GM19328 (cell line): ENCODE results near the gene TPP2.

Experiments
- ATAC-seq: cut with Tn5 transposase; IDR thresholded peaks from one replicate; pipeline ENCODE4 v1.9.1; 2021; ENCODE audit warnings: mild to moderate bottlenecking, moderate library complexity; ENCODE audit not compliant: unreplicated experiment

TPP2 gene

DNA sequence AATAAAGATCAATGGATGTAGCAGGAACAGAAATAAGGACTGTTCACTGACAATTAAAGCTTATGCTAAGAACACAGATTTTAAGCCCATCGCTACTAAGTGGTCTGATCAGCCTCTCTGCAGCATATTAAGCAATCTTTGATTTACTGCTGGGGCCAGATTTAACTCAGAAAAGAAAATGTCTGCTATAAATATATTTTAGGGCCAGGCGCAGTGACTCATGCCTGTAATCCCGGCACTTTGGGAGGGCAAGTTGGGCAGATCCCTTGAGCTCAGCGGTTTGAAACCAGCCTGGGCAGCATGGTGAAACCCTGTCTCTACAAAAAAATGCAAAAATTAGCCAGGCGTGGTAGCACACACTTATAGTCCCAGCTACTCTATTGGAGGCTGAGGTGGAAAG, 55.1 kb downstream of the TPP2 start:
- no peak for ATAC-seq

DNA sequence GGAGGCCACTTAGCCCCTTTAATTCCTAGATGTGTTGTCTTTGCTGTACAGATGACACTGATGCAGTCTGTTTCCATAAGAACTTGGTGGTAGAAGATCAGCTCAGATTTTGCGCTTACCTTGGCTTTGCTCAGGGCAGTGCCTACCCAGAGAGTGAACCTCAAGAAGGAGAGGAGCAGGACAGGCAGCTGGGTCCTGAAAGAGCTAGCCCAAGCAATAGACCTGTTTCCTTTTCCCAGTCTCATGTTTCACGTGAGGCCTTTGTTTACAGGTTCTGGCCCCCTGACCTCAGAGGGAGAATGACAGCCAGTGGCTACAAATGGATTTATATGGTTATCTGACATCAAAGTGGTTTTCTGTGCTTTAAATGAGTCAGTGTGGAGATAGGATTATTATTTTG, 58.0 kb downstream of the TPP2 start:
- ATAC-seq, result no peak

DNA sequence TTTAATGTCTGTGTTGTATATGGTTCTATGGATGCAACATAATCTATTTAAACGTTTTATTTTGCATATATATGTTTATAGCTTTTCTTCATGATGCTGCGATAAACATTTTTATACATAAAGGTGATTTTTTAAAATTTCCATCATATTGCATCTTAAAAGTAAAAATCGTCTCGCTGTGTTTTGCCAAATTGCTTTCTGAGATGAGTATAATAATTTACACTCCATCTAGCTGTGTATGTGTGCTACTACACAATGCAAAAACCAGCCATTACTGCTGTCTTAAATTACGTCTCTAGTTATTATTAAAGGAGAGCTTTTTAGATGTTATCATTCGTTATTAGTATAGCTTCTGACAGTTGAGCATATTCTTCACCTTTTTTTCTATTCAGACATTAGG, 60.8 kb downstream of the TPP2 start:
- ATAC-seq, result no peak

DNA sequence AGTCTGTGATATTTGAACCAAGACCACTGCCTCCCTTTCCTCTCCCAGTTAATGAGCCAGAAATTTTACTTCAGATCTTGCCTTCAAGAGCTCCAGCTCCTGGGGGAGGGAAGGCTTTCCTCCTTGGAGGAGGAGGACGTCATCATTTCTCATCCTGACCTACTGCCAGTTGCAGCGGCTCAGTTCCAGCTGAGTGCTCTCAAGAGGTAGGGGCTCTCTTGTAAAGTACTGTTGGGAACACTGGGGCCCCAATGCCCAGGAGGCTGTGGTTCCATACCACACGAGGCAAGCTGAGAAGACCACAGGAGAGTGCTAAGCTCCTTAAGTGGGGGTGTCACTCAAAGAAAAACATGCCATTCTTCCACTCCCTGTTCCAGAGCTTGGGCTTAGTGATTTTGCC, 61.9 kb downstream of the TPP2 start:
- no peak for ATAC-seq

DNA sequence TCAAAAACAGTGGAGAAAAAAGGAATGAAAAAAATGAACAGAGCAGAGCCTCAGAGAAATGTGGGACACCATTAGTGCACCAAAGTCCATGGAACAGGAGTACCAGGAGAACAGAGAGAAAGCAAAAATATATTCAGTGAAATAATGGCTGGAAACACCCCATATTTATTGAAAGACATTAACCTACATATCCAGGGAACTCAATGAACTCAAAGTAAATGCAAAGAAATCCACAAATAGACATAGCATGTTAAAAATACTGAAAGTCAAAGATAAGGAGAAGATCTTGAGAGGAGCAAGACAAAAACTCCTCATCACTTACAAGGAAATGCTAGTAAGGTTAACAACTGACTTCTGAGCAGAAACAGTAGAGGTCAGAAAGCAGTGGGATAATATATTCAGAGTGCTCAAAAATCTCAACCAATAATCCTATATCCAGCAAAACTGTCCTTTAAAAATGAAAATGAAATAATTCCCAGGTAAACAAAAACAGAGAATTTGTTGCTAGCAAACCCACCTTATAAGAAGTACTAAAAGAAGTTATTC, 62.5 kb downstream of the TPP2 start:
- ATAC-seq, result no peak

DNA sequence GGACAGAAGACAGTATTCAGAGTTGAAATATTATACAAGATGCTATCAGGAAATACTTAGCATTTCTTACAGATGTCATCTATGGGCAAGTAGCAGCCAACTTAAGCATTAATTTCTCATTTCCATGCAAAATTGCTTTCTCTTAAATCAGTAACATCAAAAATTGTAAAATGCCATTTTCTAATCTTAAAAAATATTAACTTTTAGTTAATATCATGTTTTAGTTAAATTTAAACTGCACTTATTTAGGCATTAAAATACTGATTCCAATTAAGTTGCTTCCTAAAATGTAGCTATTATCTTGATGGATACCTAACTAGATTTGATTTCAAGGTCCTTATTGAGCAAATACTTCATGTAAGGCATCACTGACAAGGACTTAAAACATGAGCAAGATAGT, 70.2 kb downstream of the TPP2 start:
- ATAC-seq, result no peak

DNA sequence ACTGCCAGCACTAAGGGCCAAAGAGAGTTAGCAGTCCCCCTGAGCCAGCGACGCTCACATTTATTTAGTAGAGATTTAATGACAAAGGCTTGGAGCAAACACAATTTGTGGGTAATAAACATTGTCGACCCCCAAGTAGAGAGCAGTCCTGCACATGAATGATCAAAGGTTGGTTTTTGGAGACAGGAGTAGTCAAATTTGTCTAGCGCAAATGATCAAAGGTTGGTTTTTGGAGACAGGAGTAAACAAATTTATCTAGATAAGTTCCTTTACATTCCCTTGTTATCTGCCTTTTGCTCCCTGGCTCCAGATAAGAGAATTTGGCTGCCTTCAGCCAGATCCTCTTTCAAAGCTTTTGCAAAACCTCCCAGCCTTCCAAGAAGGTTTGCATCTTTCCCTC, 71.1 kb downstream of the TPP2 start:
- no peak for ATAC-seq

DNA sequence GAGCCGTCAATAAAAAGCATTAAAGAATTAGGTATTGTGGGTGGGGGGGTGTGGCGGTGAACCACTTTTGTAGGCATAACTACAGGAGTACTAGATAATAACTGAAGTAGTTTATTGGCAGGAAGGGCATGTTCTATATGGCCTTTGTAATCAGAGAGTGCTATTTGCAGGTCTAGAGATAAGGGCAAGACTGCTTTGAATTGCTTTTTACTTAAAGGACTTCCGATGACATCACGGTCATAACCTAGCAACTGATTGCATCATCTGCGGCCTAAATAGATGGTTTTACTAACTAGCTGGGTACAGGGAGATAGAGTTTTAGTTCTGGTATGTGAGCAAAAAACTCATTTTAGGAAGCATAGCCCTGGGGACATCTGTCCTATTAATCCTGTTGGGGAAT, 73.3 kb downstream of the TPP2 start:
- no peak for ATAC-seq

DNA sequence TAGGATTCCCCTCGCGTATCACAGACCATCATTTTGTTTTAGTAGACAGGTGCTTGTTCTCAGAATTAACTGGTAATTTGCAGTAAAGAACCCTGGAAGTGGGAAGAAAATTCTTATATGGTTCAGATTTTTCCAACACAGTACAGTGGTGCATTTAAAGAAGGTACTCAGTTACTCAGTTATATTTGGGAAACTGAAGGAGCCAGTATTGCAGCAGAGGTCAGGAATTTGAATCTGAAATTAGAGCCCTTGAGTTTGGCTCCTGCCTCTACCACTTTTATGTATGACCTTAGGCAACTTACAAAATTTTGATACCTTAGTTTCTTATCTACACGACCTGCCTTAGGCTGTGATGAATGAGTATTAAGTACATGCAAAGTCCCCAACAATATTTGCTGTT, 78.3 kb downstream of the TPP2 start:
- ATAC-seq, result no peak

DNA sequence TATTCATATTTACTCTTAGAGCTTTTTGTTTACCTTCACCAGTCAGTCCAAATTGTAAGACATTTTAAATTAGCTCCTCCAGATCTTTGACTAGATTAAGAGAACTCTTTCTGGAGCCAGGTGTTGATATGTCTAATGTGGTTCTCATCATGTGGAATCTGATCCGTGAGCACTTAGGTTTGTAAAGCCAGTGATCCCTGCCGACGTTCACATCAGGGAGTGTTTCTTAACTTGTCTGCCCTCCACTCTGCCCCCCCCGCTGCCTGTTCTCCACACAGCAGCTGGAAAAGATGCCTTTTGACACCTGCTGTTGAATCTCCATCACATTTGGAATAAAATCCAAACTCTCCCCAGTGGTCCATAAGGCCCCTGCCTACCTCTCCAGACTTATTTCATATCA, 80.3 kb downstream of the TPP2 start:
- ATAC-seq, result no peak

DNA sequence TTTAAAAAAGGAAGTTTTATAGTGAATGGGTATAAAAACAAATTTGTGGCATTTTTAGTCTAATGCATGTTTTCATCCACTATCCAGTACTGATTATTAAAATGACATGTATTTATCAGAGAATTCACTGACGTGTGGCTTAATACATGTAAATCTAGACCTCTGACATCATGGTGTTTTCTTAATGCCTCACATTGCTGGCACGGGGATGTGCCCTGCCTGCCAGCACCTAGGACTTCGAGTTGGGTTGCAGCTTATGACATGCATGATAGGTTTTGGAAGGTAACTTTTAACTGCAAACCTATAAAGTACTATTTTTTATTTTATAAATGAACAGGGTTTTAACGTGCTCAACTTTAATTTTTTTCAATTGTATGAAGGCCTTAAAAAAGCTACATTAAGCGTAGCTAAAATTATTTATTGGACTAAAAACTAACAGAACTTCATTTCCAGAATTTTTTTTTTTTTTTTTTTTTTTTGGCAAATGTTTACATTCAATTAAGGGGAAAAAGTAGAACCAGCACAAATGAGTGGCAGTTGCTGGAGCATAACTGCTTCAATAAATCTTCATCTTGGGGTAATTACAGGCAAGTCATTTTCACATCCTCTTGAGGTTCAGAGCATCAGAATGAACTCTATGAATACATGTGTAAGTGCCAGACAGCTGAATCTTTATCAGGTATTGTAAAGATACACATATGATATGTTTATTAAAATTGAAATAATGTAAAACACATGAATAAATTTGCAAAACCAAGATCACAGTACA, 81.7 kb downstream of the TPP2 start:
- no peak for ATAC-seq

DNA sequence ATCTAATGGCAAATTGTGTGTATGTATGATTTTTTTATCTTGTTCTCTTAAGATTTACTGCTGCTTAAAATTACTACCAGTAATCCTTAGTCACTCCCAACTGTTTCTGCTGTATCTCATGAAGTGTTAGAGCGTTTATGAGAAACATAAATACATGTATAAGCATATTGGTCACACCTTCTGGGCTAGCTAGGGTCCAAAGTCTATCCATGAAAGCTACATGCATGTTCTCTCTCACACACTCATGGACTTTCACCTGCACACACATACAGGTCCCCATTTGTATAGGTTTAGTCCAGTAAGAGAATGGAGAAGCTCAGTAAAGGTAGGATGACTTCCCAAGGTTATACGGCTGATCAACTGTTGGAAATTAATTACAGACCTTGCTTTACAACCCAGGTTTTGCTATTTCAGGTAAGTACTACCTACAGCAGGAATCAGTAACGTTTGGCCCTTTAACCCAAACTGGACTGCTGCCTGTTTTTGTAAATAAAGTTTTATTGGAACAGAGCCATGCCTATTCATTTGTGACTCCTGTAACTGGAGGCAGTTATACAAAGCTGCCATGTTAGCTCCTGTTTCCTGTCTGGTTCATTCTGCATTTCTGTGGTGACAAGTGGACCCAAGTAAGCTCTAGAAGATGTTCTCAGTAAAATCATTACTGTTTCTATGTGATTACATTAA, 82.8 kb downstream of the TPP2 start:
- ATAC-seq, result no peak

DNA sequence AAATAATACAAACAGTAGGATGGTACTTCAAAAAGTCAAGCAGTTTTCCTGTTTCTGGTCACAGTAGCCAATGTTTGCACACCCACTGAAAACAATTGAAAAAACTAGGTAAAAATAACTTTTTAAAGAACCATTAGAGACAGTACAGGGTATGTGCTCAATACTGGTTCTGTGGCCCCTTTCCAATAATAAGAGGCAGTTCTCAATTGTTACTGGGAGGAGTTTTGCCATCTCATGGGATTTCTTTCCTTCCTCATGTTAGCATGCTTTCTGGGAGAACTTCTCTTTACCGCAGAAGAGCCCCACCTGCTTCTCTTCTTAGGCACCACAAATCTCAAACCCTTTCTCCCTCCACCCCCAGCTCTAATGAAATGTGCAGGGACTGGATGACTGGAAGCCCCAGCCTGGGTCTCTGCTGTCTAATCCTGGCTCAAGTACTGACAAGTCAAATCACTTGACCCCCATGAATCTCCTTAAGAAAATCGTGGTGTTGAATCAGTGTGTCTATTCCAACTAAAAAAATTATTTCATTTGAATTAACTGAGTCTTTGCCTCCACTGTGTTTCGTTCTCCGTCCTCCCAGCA, 83.4 kb downstream of the TPP2 start:
- ATAC-seq, result no peak

DNA sequence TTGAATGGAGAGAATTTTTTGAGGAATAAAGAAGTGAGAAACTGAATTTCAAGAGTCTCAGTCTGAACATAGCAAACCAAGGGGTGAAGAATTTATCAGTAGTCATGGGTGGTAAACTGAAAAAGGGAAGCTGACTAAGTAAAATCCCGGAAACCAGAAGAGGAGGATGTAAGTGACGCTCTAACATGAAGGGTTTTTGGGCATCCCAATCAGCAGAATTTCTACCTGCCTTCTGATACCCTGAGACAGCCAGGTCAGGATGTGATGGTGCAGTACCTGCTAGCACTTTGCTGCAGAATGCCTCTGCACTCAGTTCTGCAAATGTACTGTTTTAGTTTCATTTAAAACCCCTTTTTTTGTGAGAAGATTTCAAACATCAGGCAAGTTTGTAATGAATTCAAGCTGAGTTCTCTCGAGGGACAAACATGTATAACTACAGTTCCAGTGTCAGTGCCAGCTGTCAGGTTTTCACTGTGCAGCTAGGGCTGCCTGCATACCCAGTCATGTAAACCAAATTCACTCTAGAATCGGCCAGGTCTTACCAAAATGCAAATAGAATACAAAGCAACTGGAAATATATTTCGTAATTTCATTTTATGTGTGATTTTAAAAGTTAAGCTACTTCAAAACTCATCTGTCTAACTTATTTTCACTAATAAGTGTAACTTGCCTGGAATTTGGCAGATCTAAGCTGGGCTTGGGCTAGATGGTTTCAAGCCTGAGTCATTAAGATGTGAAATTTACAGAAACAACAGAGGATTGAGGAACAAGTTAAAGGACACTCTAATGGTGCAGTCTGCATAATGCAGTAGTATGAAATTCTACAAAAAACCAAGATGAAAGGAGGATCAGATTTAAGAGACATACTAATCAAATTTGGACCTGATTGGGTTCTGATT, 84.3 kb downstream of the TPP2 start:
- no peak for ATAC-seq

DNA sequence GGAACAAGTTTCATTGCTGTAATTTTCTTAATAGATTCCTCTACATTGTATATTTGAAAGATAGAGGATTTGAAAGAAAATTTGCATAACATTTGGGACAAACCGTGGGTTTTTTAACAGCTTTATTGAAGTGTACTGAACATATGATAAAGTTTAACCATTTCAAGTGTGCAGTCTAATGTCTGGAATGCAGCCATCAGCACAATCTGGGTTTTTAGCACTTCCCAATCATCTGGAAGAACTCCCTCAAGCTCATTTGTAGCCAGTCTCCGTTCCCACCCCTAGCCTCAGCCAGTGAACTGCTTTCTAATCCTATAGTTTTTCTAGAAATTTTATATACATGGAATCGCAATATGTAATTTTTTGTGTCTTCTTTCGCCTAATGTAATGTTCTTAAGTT, 85.4 kb downstream of the TPP2 start:
- no peak for ATAC-seq

DNA sequence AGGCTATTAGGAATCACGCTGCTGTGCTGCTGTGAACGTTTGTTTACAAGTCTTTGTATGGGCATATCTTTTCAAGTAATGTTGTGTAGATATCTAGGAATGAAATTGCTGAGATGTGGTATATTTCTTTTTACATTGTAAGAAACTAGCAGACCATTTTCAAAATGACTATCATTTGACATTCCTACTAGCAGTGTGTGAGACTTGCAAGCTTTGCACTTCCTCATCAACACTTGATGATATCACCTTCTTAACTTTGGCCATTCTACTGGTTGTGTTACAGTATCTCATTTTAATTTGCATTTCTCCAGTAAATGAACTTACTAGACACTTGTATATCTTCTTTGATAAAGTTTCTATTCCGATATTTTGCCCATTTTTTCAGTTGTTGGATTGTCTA, 85.9 kb downstream of the TPP2 start:
- ATAC-seq, result no peak

DNA sequence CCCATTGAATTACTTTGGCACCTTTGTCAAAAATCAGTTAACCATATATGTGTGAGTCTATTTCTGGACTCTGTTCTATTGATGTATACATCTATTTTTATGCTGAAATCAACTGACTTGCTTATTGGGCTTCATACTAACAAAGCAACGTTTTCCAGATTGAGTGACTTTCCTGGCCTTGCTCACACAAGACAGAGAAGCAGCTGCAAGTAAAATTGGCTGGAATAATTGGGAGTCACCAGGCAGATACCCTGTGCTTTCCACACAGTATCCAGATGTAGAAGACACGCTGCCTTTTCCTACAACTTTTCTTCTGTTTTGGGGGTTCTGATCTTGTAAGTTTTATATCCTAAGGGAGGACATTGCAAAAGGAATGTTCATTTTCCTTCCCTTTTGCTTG, 86.9 kb downstream of the TPP2 start:
- no peak for ATAC-seq

DNA sequence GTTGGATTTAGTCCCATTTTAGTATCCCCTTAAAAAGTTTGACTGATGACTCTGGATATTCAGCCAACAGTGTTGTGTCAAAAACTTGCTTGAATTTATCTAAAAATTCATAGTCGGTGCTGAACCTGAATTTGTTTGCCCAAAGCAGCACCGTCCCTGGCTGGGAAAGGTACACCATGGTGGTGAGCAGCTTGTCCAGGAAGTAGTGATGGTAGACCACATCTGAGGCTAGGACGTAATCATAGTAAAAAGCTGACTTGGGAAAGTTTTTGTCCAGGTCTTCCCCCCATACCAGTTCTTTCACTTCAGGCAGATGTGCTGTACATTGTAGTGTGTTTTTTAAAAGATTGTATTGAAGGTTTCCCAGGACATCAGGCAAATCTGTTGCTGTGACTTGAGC, 89.2 kb downstream of the TPP2 start:
- no peak for ATAC-seq

DNA sequence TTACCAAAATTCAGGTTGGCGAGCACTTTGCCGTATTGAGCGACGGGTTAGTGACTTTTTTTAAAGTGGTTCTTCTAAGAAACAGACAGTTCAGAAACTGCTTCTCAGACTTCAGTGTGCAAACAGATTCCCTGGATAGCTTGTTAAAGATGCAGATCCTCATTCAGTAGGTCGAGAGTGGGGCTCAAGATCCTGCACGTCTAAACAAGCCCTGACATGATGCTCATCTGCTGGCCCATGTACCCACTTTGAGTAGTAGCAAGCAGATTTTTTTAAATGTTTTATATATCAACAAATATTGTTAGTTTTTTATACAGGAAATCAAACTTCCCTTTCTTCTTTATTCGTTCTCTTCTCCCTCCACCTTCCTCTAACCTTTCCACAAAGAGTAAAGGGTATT, 90.7 kb downstream of the TPP2 start:
- no peak for ATAC-seq

DNA sequence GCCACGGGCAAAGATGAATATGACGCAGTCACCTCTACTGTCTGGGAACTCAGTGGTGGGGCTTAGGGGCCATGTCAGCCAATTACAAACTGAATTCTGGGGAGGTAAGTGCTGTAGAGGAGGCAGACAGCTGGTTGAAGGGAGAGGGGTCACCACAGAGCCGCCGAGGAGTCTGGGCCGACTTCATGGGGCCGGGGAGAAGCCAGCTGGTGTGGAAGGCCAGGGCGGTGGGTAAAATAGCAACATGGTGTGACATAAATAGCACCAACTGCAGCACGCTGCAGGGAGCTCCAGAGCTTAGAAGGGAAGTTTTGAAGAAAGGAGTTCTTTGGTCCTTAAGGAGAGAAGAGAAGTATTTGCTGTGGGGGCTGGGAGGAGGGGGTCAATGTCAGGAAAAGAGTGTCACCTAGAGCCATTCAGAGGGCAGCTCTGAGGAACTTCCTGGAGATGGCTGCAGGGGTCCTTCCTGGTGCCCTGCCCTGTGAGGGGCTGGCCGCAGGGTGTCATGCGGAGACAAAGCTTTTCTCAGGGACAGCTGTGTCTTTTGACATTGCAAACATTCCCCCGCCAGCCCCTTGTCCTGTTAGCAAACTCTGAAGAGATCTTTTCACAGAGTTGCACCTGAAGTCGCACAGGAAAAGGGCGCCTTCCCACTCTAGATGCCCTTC, 91.7 kb downstream of the TPP2 start:
- ATAC-seq, result no peak

DNA sequence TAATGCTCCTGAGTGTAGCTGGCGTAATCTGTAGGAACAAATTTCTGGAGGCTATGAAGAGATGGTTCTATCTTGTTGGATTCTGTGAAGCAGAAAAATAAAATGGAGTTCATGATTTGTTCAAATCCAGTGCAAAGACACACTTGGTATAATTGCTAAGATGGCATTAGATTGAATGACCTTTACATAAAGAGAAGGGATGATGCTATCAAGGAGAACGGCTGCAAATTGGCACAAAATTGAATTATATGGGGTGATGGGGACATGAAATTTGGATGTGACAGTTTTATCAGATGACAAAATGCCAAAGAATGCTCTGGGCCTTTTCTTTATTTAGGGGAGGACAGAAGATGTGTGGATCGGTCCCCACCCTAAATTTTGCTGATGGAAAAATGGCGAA, 94.1 kb downstream of the TPP2 start:
- no peak for ATAC-seq
